Rectal smooth muscle tissue (tissue), 1 donor: ENCODE measurements around the gene KLKB1.
"Not testable (repeated sequence)": the region's sequence is repeated elsewhere in the genome, so short reads cannot be mapped to it uniquely, and the experiment has no call there.

Experiments
- H3K27ac ChIP-seq: one replicate; pipeline ENCODE4 v1.7.0; 2013; ENCODE audit warnings: low read depth, low read length, inconsistent platforms
- H3K27me3 ChIP-seq: one replicate; pipeline ENCODE4 v1.7.0; 2013; ENCODE audit warnings: low read length; ENCODE audit not compliant: control insufficient read depth, insufficient read depth
- H3K36me3 ChIP-seq: one replicate; pipeline ENCODE4 v1.7.0; 2013; ENCODE audit warnings: low read length; ENCODE audit not compliant: control insufficient read depth, insufficient read depth
- H3K4me1 ChIP-seq: one replicate; pipeline ENCODE4 v1.7.0; 2013; ENCODE audit warnings: low read length; ENCODE audit not compliant: control insufficient read depth, insufficient read depth
- H3K4me3 ChIP-seq: one replicate; pipeline ENCODE4 v1.7.0; 2013; ENCODE audit warnings: low read length
- H3K9ac ChIP-seq: one replicate; pipeline ENCODE4 v1.7.0; 2013; ENCODE audit warnings: low read length

The KLKB1 gene

DNA sequence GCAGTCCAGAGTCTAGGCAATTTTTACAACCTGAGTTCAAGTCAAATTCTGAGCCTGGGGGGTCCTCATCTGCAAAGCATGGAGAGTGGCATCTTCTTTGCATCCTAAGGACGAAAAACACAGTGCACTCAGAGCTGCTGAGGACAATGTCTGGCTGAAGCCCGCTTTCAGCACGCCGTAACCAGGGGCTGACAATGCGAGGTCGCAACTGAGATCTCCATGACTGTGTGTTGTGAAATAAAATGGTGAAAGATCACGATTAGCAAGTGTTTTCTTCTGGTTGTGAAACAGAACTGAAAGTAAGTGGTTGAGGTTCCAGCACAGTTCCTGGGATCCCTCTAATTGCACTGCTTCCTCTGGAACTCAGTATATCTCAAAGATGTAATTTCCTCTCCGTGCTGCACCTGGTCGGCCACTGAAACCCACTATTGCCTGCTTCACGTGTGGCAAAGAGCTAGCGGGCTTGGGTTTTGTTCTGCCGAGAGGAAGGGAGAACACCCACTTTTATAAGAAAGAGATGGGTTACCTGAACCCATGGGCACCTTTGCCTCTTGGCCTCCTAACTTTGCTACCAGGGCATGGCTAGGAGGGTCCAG, 31.0 kb downstream of the KLKB1 start:
- Histone ChIP-seq H3K27ac (no peak overlapping the region), H3K4me3 (no peak overlapping the region), H3K4me1 (no peaks in the 10 kb centered on the region), H3K36me3 (no peaks in the 10 kb centered on the region), H3K27me3 (no peaks in the 10 kb centered on the region), H3K9ac (no peak overlapping the region)

DNA sequence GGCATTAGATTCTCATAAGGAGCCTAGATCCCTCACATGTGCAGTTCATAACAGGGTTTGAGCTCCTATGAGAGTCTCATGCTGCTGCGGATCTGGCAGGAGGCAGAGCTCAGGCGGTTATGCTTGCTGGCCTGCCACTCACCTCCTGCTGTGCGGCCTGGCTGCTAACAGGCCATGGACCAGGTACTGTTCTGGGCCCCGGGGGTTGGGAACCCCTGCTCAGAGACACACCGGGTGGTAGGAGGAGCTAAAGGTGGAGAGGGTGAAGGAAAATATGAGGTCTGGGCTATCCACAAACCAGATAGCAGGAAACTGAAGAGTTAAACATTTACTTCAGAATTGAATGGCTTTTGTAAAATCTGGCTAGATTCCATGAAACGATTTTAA, 32.8 kb downstream of the KLKB1 start:
- no peaks in the 10 kb centered on the region for H3K27me3 ChIP-seq
- H3K4me1 ChIP-seq = no peaks in the 10 kb centered on the region
- H3K9ac ChIP-seq = no peak overlapping the region
- no peak overlapping the region for H3K4me3 ChIP-seq
- no peak overlapping the region for H3K27ac ChIP-seq
- no peaks in the 10 kb centered on the region for H3K36me3 ChIP-seq

DNA sequence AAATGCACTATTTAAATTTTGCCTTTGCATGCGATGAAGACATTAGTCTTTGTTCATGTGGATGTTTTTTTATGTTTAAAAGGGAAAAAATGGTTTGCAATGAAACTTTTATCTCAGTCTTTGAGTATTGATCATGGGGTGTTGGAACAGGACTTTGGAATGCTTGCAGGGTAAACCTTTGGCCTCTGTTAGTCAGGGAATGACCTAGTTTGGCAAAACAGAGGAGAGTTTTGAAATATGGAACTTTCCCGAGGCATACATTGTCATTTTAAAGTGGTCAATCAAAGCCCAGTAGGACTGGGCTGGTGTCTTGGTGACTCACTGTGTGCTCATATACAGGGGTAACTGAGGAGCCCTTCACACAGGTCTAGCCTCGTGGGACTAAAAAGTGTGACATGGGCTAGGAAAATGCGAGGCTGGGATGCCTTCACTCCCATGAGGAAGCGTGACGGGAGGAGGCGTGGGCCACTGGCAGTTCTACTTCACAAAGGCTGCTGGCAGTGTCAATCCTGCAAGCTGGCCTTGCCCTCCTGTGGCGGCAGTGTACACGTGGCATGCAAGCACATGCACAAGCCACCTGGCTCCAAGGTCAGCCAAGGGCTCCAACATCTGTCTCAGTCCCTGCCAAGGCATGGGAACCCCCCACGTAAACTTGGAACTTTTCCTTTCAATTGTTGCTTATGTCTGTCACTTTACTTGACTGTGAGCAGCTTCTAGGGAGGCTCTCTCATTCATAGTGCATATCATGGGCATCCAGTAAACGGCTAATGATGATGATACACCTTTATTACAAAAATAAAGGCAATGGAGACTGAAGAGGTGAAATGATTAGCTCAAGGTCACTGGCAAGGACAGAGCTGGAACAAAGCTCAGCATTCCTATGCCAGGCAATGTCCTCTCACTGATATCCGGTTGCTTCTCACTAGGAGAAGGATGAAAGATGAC, 33.5 kb downstream of the KLKB1 start:
- H3K9ac ChIP-seq = no peak overlapping the region
- H3K4me1 ChIP-seq = no peaks in the 10 kb centered on the region
- H3K36me3 ChIP-seq = no peaks in the 10 kb centered on the region
- H3K27ac ChIP-seq = no peak overlapping the region
- H3K27me3 ChIP-seq = no peaks in the 10 kb centered on the region
- no peak overlapping the region for H3K4me3 ChIP-seq

- Histone ChIP-seq H3K27me3 (no peaks in the 10 kb centered on the region), H3K4me3 (no peak overlapping the region), H3K4me1 (no peaks in the 10 kb centered on the region), H3K27ac (no peak overlapping the region), H3K36me3 (no peaks in the 10 kb centered on the region), H3K9ac (no peak overlapping the region)
These were observed 37.4 kb downstream of the KLKB1 start for GRCh38 chr4:186264660-186265059.

GRCh38 chr4:186265250-186265649, 37.9 kb downstream of the KLKB1 start:
- not testable (repeated sequence) for H3K4me3 ChIP-seq, H3K4me1 ChIP-seq, H3K27ac ChIP-seq, H3K9ac ChIP-seq, H3K36me3 ChIP-seq, H3K27me3 ChIP-seq

GRCh38 chr4:186265683-186266652, 38.7 kb downstream of the KLKB1 start, which contains the start of gene F11:
Gene F11, plus strand, starts transcription at chr4:186266189. Its CDS starts 948 bp downstream, at chr4:186267137.
- no peak within 1 kb of the TSS for H3K27ac ChIP-seq
- H3K9ac ChIP-seq = no peak within 1 kb of the TSS
- no peak within 1 kb of the TSS for H3K4me3 ChIP-seq
- H3K4me1 ChIP-seq = no peaks in the 10 kb centered on the region
- no peaks in the 10 kb centered on the region for H3K27me3 ChIP-seq
- no peaks in the 10 kb centered on the region for H3K36me3 ChIP-seq

GRCh38 chr4:186266729-186267456, 39.6 kb downstream of the KLKB1 start:
- Histone ChIP-seq H3K4me3 (no peak overlapping the region), H3K27ac (no peak overlapping the region)

DNA sequence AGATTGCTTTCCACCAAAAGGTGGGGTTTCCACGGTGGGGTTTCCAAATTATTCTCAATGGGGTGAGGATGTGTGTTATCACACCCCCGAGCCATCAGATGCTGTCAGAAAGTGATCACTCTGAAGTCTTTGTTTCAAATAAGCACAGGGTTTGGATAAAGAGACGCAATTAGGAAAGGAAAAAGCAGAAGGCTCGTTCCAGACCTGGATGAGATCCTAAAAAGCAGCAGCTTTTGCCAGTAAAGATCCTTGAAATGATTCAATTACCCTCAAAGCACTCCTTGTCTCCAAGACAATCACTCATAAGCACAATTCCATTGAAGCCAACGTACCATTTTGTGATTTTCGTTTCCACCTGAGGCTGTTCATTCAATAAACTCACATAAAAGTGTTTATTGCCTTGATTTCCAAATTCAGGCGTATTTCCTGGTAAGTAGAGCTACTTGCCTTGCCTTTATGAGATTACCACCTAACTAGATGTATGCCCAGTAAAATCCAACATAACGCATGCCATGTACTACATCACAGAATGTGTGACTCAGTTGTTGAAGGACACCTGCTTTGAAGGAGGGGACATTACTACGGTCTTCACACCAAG, 43.9 kb downstream of the KLKB1 start:
- H3K27me3 ChIP-seq = no peaks in the 10 kb centered on the region
- no peak overlapping the region for H3K9ac ChIP-seq
- H3K4me1 ChIP-seq = no peaks in the 10 kb centered on the region
- H3K27ac ChIP-seq = no peak overlapping the region
- H3K4me3 ChIP-seq = no peak overlapping the region
- no peaks in the 10 kb centered on the region for H3K36me3 ChIP-seq

More at GRCh38 chr4:186266729-186267456, 39.6 kb downstream of the KLKB1 start:
- H3K36me3 ChIP-seq = no peaks in the 10 kb centered on the region
- H3K9ac ChIP-seq = no peak overlapping the region
- no peaks in the 10 kb centered on the region for H3K27me3 ChIP-seq
- H3K4me1 ChIP-seq = no peaks in the 10 kb centered on the region

- H3K4me1 ChIP-seq = no peaks in the 10 kb centered on the region
- H3K27me3 ChIP-seq = no peaks in the 10 kb centered on the region
- H3K27ac ChIP-seq = no peak overlapping the region
- H3K4me3 ChIP-seq = no peak overlapping the region
- no peaks in the 10 kb centered on the region for H3K36me3 ChIP-seq
- no peak overlapping the region for H3K9ac ChIP-seq
These were observed 45.5 kb downstream of the KLKB1 start for GRCh38 chr4:186272699-186273391.

- not testable (repeated sequence) for H3K27me3 ChIP-seq, H3K4me1 ChIP-seq, H3K4me3 ChIP-seq, H3K36me3 ChIP-seq, H3K27ac ChIP-seq, H3K9ac ChIP-seq
These were observed 46.1 kb downstream of the KLKB1 start for GRCh38 chr4:186273392-186273789.

DNA sequence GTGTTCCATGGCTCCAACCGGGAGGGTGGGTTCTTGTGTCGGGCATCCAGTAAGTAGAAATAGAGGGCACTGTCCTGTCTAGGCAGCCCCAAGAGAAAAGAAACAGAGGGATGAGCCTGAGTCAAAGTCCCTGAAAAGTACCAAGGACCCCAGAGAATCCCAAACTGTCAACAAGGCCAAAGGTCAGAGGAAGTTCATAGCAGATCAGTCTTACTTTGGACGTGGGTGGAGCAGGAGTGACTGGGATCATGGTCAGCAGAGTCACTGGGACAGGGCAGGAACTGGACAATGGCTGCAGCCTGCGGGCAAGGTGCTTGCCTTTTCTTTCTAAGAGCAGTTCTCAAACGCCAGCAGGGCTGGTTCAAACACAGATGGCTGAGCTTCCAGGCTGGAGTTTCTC, 56.0 kb downstream of the KLKB1 start:
- no peaks in the 10 kb centered on the region for H3K36me3 ChIP-seq

More for the DNA sequence above, 56.0 kb downstream of the KLKB1 start:
- no peak overlapping the region for H3K4me3 ChIP-seq
- no peak overlapping the region for H3K9ac ChIP-seq
- H3K4me1 ChIP-seq = no peaks in the 10 kb centered on the region
- H3K27me3 ChIP-seq = no peaks in the 10 kb centered on the region
- no peak overlapping the region for H3K27ac ChIP-seq
